ENCODE data around the gene DDX4.

DNA sequence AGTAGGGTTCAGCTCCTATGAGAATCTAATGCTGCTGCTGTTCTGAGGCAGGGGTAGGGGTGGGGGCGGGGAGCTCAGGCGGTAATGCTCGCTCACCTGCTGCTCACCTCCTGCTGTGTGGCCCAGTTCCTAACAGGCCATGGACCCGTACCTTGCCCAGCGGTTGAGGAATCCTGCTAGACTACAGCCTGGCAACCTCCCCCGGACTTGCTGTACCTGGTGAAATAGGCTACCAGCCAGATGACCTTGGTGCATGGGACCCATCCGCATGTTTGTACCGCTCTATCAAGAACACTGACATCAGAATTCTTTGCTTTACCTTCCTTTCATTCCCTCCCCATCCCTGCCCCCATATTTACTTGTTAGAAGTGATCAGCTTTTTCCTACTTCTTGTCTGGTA, 128.6 kb downstream of the DDX4 start:
- TF ChIP-seq, protein P1, sequence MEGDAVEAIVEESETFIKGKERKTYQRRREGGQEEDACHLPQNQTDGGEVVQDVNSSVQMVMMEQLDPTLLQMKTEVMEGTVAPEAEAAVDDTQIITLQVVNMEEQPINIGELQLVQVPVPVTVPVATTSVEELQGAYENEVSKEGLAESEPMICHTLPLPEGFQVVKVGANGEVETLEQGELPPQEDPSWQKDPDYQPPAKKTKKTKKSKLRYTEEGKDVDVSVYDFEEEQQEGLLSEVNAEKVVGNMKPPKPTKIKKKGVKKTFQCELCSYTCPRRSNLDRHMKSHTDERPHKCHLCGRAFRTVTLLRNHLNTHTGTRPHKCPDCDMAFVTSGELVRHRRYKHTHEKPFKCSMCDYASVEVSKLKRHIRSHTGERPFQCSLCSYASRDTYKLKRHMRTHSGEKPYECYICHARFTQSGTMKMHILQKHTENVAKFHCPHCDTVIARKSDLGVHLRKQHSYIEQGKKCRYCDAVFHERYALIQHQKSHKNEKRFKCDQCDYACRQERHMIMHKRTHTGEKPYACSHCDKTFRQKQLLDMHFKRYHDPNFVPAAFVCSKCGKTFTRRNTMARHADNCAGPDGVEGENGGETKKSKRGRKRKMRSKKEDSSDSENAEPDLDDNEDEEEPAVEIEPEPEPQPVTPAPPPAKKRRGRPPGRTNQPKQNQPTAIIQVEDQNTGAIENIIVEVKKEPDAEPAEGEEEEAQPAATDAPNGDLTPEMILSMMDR (IDR thresholded peaks at IDR 0.05) = no peak
- TF ChIP-seq POLR2A (IDR thresholded peaks at IDR 0.05) = no peak

All from thyroid gland (tissue), 4 donors.